Choroid plexus epithelial cell (primary cell): Measurements from ENCODE around the gene LGALS4.

Experiments
- DNase-seq: peaks from one replicate; pipeline ENCODE4 v3.0.0-alpha.2; 2010; ENCODE audit warnings: low read depth
- H3K4me3 ChIP-seq: 2 replicates; pipeline ENCODE4 v1.5.1; 2011; ENCODE audit warnings: low read depth, mild to moderate bottlenecking, control low read depth, low read length, moderate library complexity
- CTCF ChIP-seq: conservative IDR thresholded peaks from 2 replicates; pipeline ENCODE4 v1.5.1; 2011; ENCODE audit warnings: low read depth, mild to moderate bottlenecking, control low read depth, inconsistent platforms, low read length, moderate library complexity

Gene LGALS4

GRCh38 chr19:38848299-38849146, 35.8 kb upstream of the LGALS4 start:
- TF ChIP-seq CTCF: no peak
- H3K4me3 ChIP-seq: peak overlapping the region; percentile 73
- DNase-seq: no peak

GRCh38 chr19:38846097-38846496, 33.4 kb upstream of the LGALS4 start:
- H3K4me3 ChIP-seq: no peak overlapping the region
- DNase-seq: no peak
- no peak for TF ChIP-seq CTCF

- TF ChIP-seq CTCF: no peak
- no peak overlapping the region for H3K4me3 ChIP-seq
- DNase-seq: no peak
These were observed 32.8 kb upstream of the LGALS4 start for GRCh38 chr19:38845374-38846024.

- TF ChIP-seq CTCF: no peak
- DNase-seq: no peak
- no peak overlapping the region for H3K4me3 ChIP-seq
These were observed 31.4 kb upstream of the LGALS4 start for GRCh38 chr19:38844093-38844686.

- no peak for DNase-seq
- no peak for TF ChIP-seq CTCF
- H3K4me3 ChIP-seq: no peak overlapping the region
These were observed 30.5 kb upstream of the LGALS4 start for GRCh38 chr19:38843175-38843758.

GRCh38 chr19:38842439-38843174, 29.9 kb upstream of the LGALS4 start:
- H3K4me3 ChIP-seq: no peak overlapping the region
- DNase-seq: no peak
- no peak for TF ChIP-seq CTCF
